GM12878 (cell line): ENCODE data around the gene PSMB4. TPM values are rescaled to one million over a fixed set of nuclear protein-coding genes. Genes with fewer than 3 reads are reported as not detected.

Experiments used
- ATAC-seq: fragments of 200-7000 bp; cut with Tn5 transposase; 3 replicates; pipeline ENCODE4 v1.9.1; 2020; ENCODE audit warnings: mild to moderate bottlenecking, moderate library complexity
- BruUV-seq: library from RNA; stranded (reverse); fragments of 400-500 nt; replicated peaks from 2 replicates; lab custom pipeline; 2021; lab: Mats Ljungman, UMichigan
- CTCF ChIA-PET: fragments of 300-600 bp; sonication (Branson Sonifier 250); formaldehyde crosslinking; extraction: SDS; loops from one replicate; lab custom pipeline; 2021; ENCODE audit warnings: inconsistent platforms; lab: Yijun Ruan, JAX
- POLR2A ChIA-PET: fragments of 350-600 bp; formaldehyde crosslinking; extraction: SDS; loops from one replicate; lab custom pipeline; 2021; ENCODE audit warnings: inconsistent platforms; lab: Charles Lee
- RAD21 ChIA-PET: fragments of 300-600 bp; sonication (Branson Sonifier 250); formaldehyde crosslinking; loops from one replicate; lab custom pipeline; 2023; ENCODE audit warnings: antibody characterized with exemption; ENCODE audit not compliant: unreplicated experiment; lab: Charles Lee
- SMC1A ChIA-PET: fragments of 300-600 bp; sonication (Branson Sonifier 250); formaldehyde crosslinking; loops from one replicate; lab custom pipeline; 2023; ENCODE audit not compliant: unreplicated experiment, uncharacterized antibody; lab: Charles Lee
- DNase-seq: peaks from one replicate; pipeline ENCODE4 v3.0.0-alpha.2; 2011; ENCODE audit warnings: low read depth, low spot score
- FAIRE-seq: peaks from 3 replicates; lab custom pipeline; 2011; peaks lifted over from hg19 to GRCh38; lab: Jason Lieb, UNC
- H2AFZ ChIP-seq: 2 replicates; pipeline ENCODE4 v1.6.0; 2011; ENCODE audit warnings: low read depth, low read length, control low read depth; ENCODE audit not compliant: control insufficient read depth
- H3K27ac ChIP-seq: 2 replicates; pipeline ENCODE4 v1.5.1; 2011; ENCODE audit warnings: control low read depth; ENCODE audit not compliant: control insufficient read depth, insufficient read depth
- H3K27me3 ChIP-seq, 2 experiments: replicated peaks in 1 of 2; 2 replicates each; pipeline versions ENCODE4 v1.6.0 to v1.6.1; 2011; ENCODE audit warnings: low read length in 1 of 2; ENCODE audit not compliant: control insufficient read depth in 2 of 2, insufficient read depth in 2 of 2
- H3K36me3 ChIP-seq, 2 experiments: 2 replicates each; pipeline ENCODE4 v1.5.1; 2011; ENCODE audit warnings: low read length in 1 of 2; ENCODE audit not compliant: control insufficient read depth in 2 of 2, insufficient read depth in 2 of 2
- H3K4me1 ChIP-seq: 2 replicates; pipeline ENCODE4 v1.6.1; 2011; ENCODE audit warnings: mild to moderate bottlenecking, low read length, moderate library complexity, mixed read lengths; ENCODE audit not compliant: control insufficient read depth, insufficient read depth
- H3K4me2 ChIP-seq: 2 replicates; pipeline ENCODE4 v1.6.0; 2011; ENCODE audit warnings: control low read depth; ENCODE audit not compliant: control insufficient read depth, insufficient read depth
- H3K4me3 ChIP-seq: fragments of 200-600 bp; sonication (generic); 2 replicates; pipeline ENCODE4 v1.5.1; 2016
- H3K79me2 ChIP-seq: 2 replicates; pipeline ENCODE4 v1.6.0; 2011; ENCODE audit warnings: low read length; ENCODE audit not compliant: control insufficient read depth, insufficient read depth
- H3K9ac ChIP-seq: 2 replicates; pipeline ENCODE4 v1.8.0; 2011; ENCODE audit warnings: low read length, control low read depth, mixed read lengths; ENCODE audit not compliant: control insufficient read depth, insufficient read depth
- H3K9me3 ChIP-seq: replicated peaks from 3 replicates; pipeline ENCODE4 v1.5.1; 2011; ENCODE audit warnings: mild to moderate bottlenecking, low read length; ENCODE audit not compliant: control insufficient read depth, insufficient read depth
- H4K20me1 ChIP-seq: 2 replicates; pipeline ENCODE4 v1.6.0; 2011; ENCODE audit not compliant: control insufficient read depth, insufficient read depth
- EP300 ChIP-seq, 2 experiments: fragments of 150-350 bp in 1 of 2; IDR thresholded peaks; 2 replicates each; pipeline ENCODE4 v1.6.1; 2011 to 2012; ENCODE audit warnings: low read depth in 2 of 2, low read length in 2 of 2, borderline replicate concordance in 1 of 2, improper control_type of control experiment in 1 of 2, inconsistent platforms in 1 of 2; ENCODE audit not compliant: control insufficient read depth in 1 of 2
- KAT2A ChIP-seq: conservative IDR thresholded peaks from 2 replicates; pipeline ENCODE4 v1.6.1; 2011; ENCODE audit warnings: low read depth, low read length; ENCODE audit not compliant: control insufficient read depth
- KLF5 ChIP-seq: fragments of 450-650 bp; IDR thresholded peaks from 2 replicates; pipeline ENCODE4 v1.6.1; 2014; ENCODE audit warnings: mild to moderate bottlenecking; ENCODE audit not compliant: partially characterized antibody
- LARP7 ChIP-seq: fragments of 450-650 bp; IDR thresholded peaks from 2 replicates; pipeline ENCODE4 v1.6.1; 2017; ENCODE audit warnings: mild to moderate bottlenecking
- PAX8 ChIP-seq: fragments of 450-650 bp; IDR thresholded peaks from 2 replicates; pipeline ENCODE4 v1.6.1; 2017; ENCODE audit warnings: mild to moderate bottlenecking, moderate library complexity
- PBX3 ChIP-seq: IDR thresholded peaks from 2 replicates; pipeline ENCODE4 v1.6.1; 2011; ENCODE audit warnings: mild to moderate bottlenecking, low read depth, low read length, moderate library complexity; ENCODE audit not compliant: insufficient replicate concordance
- SIX5 ChIP-seq: IDR thresholded peaks from 2 replicates; pipeline ENCODE4 v1.6.1; 2011; ENCODE audit warnings: mild to moderate bottlenecking, low read depth, low read length, moderate library complexity; ENCODE audit not compliant: severe bottlenecking
- SP1 ChIP-seq: IDR thresholded peaks from one replicate; pipeline ENCODE4 v1.6.1; 2011; ENCODE audit warnings: low read depth, low read length
- TARDBP ChIP-seq: IDR thresholded peaks from 2 replicates; pipeline ENCODE4 v1.6.1; 2016; ENCODE audit warnings: borderline replicate concordance
- ZBED1 ChIP-seq: IDR thresholded peaks from 2 replicates; pipeline ENCODE4 v1.6.1; 2016; ENCODE audit warnings: borderline replicate concordance
- WGBS: methylation state at CpG from one replicate; pipeline ENCODE4 v1.1.6; 2016; ENCODE audit warnings: low lambda C conversion rate; ENCODE audit not compliant: insufficient replicate concordance, insufficient coverage; ENCODE audit errors: missing lambda C conversion rate; 5-methylcytosine and 5-hydroxymethylcytosine counted together
- in situ Hi-C: fragments of 300-500 bp; cut with MboI; formaldehyde crosslinking; loops from 9 replicates; pipeline ENCODE4 v1.14.3; 2018; ENCODE audit warnings: mixed read lengths
- intact Hi-C: fragments of 100-400 bp; cut with micrococcal nuclease; formaldehyde crosslinking; loops from one replicate; pipeline ENCODE4 v1.14.2; 2022; ENCODE audit not compliant: unreplicated experiment
- polyA plus RNA-seq, 11 experiments: library from polyadenylated mRNA; depleted of rRNA in 4 of 11; unstranded in 6 of 11; stranded (reverse) in 5 of 11; fragments of >200 nt; fragmentation: Nextera tagmentation in 4 of 11; fragmentation: Illumina TruSeq in 1 of 11; extraction: Ambion mirVana in 4 of 11; extraction: Trizol in 1 of 11; gene quantifications; 1 replicate in 1 of 11; 2 replicates in 10 of 11; pipeline versions ENCODE4 v1.2.1 to v1.2.3, GENCODE V29; 2011 to 2016; ENCODE audit warnings: inconsistent platforms in 2 of 11, missing spikeins in 2 of 11, low read depth in 1 of 11
- total RNA-seq, 4 experiments: library from RNA; depleted of rRNA in 3 of 4; stranded (reverse); fragments of >200 nt in 3 of 4; fragmentation: Illumina TruSeq in 1 of 4; extraction: Trizol in 1 of 4; gene quantifications; 2 replicates each; pipeline versions ENCODE4 v1.2.1 to v1.2.3, GENCODE V29; 2013 to 2021

PSMB4 gene
- total and polyA plus RNA-seq, 10 of the 15 experiments (the other 5 are each of a cell fraction or from before 2014, with no cell fraction given), result 278 to 610 (median 421) TPM

- TF ChIP-seq KLF5 (no peak), LARP7 (no peak), EP300 (IDR thresholded peaks at IDR 0.05; ENCODE audit: borderline replicate concordance in 1 of 2, control insufficient read depth in 1 of 2, low read depth in 2 of 2, low read length in 2 of 2) (no peak), TARDBP (no peak), PBX3 (no peak), ZBED1 (no peak), PAX8 (no peak), SP1 (no peak), SIX5 (no peak), KAT2A (no peak)
- H2AFZ ChIP-seq, result no peak overlapping the region
- DNase-seq, result no peak
- H4K20me1 ChIP-seq, result no peaks in the 10 kb centered on the region
- ChIA-PET RAD21 (interaction anchor here (0.7 kb wide), 1 partner anchor 186 kb away, joined by 4 read pairs; no protein-coding TSS in a partner anchor), CTCF (interaction anchor here (0.6 to 0.9 kb wide), 2 partner anchors 106 to 360 kb away, joined by 4 read pairs; partner anchors contain the start of gene C1orf56), POLR2A (interaction anchor here (1.5 kb wide), 1 partner anchor 69 kb away, joined by 3 read pairs; no protein-coding TSS in a partner anchor), SMC1A (interaction anchor here (1.0 to 1.3 kb wide), 3 partner anchors 11 to 214 kb away, joined by 3 to 5 read pairs (median 4); no protein-coding TSS in a partner anchor)
- H3K9ac ChIP-seq, result no peak overlapping the region
- no peak overlapping the region for H3K4me2 ChIP-seq
- no peak overlapping the region for H3K27ac ChIP-seq
- no TSS peak for BruUV-seq
- no peaks in the 10 kb centered on the region for H3K9me3 ChIP-seq
- no peaks in the 10 kb centered on the region for H3K27me3 ChIP-seq
- ATAC-seq, result no peak
- H3K79me2 ChIP-seq, result no peaks in the 10 kb centered on the region
- in situ Hi-C loops (no loop called here), intact Hi-C loops (no loop called here)
- peaks cover 18 to 53% of the 10 kb centered on the region in 2 experiments for H3K36me3 ChIP-seq
- no peak overlapping the region for H3K4me3 ChIP-seq
- no peak for FAIRE-seq
- no peaks in the 10 kb centered on the region; the same call in 1 of the 2 replicates for H3K4me1 ChIP-seq
- WGBS, result 96% methylated on average over 3 of the region's 3 CpGs
Measured at GRCh38 chr1:151407304-151407703, 7.9 kb downstream of the PSMB4 start.
